ENCODE measurements around the gene MDM2. TPM values are rescaled to one million over a fixed set of nuclear protein-coding genes. Genes with fewer than 3 reads are reported as not detected.

MDM2 gene
- total and polyA plus RNA-seq, 2 donors (not counting 1 experiment from before 2014, with no cell fraction given): 46.6 to 240 TPM

DNA sequence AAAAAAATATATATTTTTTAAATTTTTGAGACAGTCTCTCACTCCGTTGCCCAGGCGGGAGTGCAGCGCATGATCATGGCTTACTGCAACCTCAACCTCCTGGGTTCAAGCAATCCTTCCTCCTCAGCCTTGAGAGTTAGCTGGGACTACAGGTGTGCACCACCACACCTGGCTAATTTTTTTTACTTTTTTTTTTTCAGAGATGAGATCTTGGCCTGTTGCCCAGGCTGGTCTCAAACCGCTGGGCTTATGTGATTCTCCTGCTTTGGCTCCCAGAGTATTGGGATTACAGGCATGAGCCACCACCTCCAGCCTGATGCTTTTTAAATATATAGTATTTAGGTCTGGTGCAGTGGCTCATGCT, 24.5 kb downstream of the MDM2 start:
- Histone ChIP-seq H3K27me3 (ENCODE audit: control insufficient read depth, insufficient read depth, low read length) (no peaks in the 10 kb centered on the region), H3K27ac (ENCODE audit: insufficient read depth, low read length) (no peak overlapping the region), H4K20me1 (ENCODE audit: control insufficient read depth, extremely low read depth, insufficient read depth, low read length) (no peaks in the 10 kb centered on the region), H3K9ac (ENCODE audit: insufficient read depth, low read length) (no peak overlapping the region), H3K4me2 (ENCODE audit: extremely low read depth, insufficient read depth, low read length) (no peak overlapping the region), H3K4me1 (ENCODE audit: control insufficient read depth, extremely low read depth, insufficient read depth, low read length) (no peaks in the 10 kb centered on the region), H3K4me3 (replicated peaks in 1 of 4; ENCODE audit: control extremely low read depth in 1 of 4, insufficient read depth in 1 of 4, low read depth in 3 of 4, low read length in 4 of 4) (no peak overlapping the region), H3K9me3 (ENCODE audit: control insufficient read depth, insufficient read depth, low read depth, low read length) (no peaks in the 10 kb centered on the region), H2AFZ (ENCODE audit: low read length) (no peak overlapping the region), H3K79me2 (ENCODE audit: control insufficient read depth, insufficient read depth, low read length) (peaks cover 8% of the 10 kb centered on the region), H3K36me3 (ENCODE audit: control insufficient read depth, insufficient read depth, low read length) (peaks cover 12% of the 10 kb centered on the region)
- no peak for TF ChIP-seq EZH2 (IDR thresholded peaks at IDR 0.05; ENCODE audit: low read length, missing control alignments)
- TF ChIP-seq, protein P1, sequence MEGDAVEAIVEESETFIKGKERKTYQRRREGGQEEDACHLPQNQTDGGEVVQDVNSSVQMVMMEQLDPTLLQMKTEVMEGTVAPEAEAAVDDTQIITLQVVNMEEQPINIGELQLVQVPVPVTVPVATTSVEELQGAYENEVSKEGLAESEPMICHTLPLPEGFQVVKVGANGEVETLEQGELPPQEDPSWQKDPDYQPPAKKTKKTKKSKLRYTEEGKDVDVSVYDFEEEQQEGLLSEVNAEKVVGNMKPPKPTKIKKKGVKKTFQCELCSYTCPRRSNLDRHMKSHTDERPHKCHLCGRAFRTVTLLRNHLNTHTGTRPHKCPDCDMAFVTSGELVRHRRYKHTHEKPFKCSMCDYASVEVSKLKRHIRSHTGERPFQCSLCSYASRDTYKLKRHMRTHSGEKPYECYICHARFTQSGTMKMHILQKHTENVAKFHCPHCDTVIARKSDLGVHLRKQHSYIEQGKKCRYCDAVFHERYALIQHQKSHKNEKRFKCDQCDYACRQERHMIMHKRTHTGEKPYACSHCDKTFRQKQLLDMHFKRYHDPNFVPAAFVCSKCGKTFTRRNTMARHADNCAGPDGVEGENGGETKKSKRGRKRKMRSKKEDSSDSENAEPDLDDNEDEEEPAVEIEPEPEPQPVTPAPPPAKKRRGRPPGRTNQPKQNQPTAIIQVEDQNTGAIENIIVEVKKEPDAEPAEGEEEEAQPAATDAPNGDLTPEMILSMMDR (conservative IDR thresholded peaks at IDR 0.05 in 1 of 2, IDR thresholded peaks at IDR 0.05 in 1 of 2; ENCODE audit: low read depth in 1 of 2, low read length in 2 of 2): no peak
- no peak for DNase-seq (ENCODE audit: low read depth in 2 of 2)

DNA sequence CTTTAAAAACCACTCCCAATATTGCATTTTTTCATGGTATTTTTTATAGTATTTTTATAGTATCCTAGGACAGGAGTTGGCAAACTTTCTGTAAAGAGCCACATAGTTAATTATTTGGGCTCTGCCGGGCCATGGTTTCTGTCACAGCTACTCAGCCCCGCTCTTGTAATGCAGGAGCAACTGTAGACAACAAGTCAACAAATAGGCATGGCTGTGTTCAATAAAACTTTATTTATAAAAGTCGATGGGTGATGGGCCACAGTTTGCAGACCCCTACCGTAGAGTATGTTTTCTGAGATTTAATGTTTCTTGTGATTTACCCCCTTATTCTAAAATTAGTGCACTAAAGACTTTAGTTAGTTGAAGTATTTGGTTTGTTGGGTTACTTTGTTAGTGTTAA, 25.5 kb downstream of the MDM2 start:
- no peak for TF ChIP-seq EZH2 (IDR thresholded peaks at IDR 0.05; ENCODE audit: low read length, missing control alignments)
- TF ChIP-seq, protein P1 (conservative IDR thresholded peaks at IDR 0.05 in 1 of 2, IDR thresholded peaks at IDR 0.05 in 1 of 2; ENCODE audit: low read depth in 1 of 2, low read length in 2 of 2): no peak
- Histone ChIP-seq H3K9me3 (ENCODE audit: control insufficient read depth, insufficient read depth, low read depth, low read length) (no peaks in the 10 kb centered on the region), H2AFZ (ENCODE audit: low read length) (no peak overlapping the region), H3K9ac (ENCODE audit: insufficient read depth, low read length) (no peak overlapping the region), H3K27ac (ENCODE audit: insufficient read depth, low read length) (no peak overlapping the region), H3K27me3 (ENCODE audit: control insufficient read depth, insufficient read depth, low read length) (no peaks in the 10 kb centered on the region), H3K4me1 (ENCODE audit: control insufficient read depth, extremely low read depth, insufficient read depth, low read length) (no peaks in the 10 kb centered on the region), H4K20me1 (ENCODE audit: control insufficient read depth, extremely low read depth, insufficient read depth, low read length) (no peaks in the 10 kb centered on the region), H3K36me3 (ENCODE audit: control insufficient read depth, insufficient read depth, low read length) (peaks cover 17% of the 10 kb centered on the region), H3K4me3 (replicated peaks in 1 of 4; ENCODE audit: control extremely low read depth in 1 of 4, insufficient read depth in 1 of 4, low read depth in 3 of 4, low read length in 4 of 4) (no peak overlapping the region), H3K4me2 (ENCODE audit: extremely low read depth, insufficient read depth, low read length) (no peak overlapping the region), H3K79me2 (ENCODE audit: control insufficient read depth, insufficient read depth, low read length) (peaks cover 8% of the 10 kb centered on the region)
- no peak for DNase-seq (ENCODE audit: low read depth in 2 of 2)

DNA sequence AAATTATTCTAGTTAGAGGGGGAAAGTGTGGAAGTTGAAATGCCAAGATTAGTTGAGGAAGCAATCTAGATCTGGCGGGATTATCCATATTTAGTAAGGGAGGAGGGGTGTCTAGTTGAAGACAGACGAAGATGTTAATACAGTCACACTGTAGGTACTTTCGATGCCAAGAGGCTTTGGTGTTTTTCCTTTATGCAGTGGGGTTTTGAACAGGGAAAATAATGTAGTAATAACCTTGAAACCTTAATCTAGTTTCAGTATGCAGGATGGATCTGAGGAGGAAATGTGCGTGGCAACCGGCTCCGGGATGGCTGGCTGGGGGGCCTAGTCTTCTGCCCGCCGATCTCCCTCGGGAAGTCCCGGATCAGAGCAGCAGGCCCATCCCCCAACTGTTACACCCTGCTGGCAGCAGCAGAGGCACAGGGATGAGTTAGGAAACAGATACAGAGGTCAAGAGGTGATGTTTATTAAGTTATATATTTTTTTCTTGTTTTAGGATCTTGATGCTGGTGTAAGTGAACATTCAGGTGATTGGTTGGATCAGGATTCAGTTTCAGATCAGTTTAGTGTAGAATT, 27.4 kb downstream of the MDM2 start:
- H3K9ac ChIP-seq (ENCODE audit: insufficient read depth, low read length): no peak overlapping the region
- peaks cover 18% of the 10 kb centered on the region for H3K36me3 ChIP-seq (ENCODE audit: control insufficient read depth, insufficient read depth, low read length)
- TF ChIP-seq, protein P1 (conservative IDR thresholded peaks at IDR 0.05 in 1 of 2, IDR thresholded peaks at IDR 0.05 in 1 of 2; ENCODE audit: low read depth in 1 of 2, low read length in 2 of 2): no peak
- TF ChIP-seq EZH2 (IDR thresholded peaks at IDR 0.05; ENCODE audit: low read length, missing control alignments): no peak
- no peak overlapping the region for H3K27ac ChIP-seq (ENCODE audit: insufficient read depth, low read length)
- DNase-seq (ENCODE audit: low read depth in 2 of 2): no peak
- H2AFZ ChIP-seq (ENCODE audit: low read length): no peak overlapping the region
- peak overlapping the region; percentile 5 for H3K4me2 ChIP-seq (ENCODE audit: extremely low read depth, insufficient read depth, low read length)
- peaks cover 6% of the 10 kb centered on the region for H3K79me2 ChIP-seq (ENCODE audit: control insufficient read depth, insufficient read depth, low read length)
- H4K20me1 ChIP-seq (ENCODE audit: control insufficient read depth, extremely low read depth, insufficient read depth, low read length): no peaks in the 10 kb centered on the region
- no peaks in the 10 kb centered on the region for H3K9me3 ChIP-seq (ENCODE audit: control insufficient read depth, insufficient read depth, low read depth, low read length)
- no peaks in the 10 kb centered on the region for H3K4me1 ChIP-seq (ENCODE audit: control insufficient read depth, extremely low read depth, insufficient read depth, low read length)
- no peaks in the 10 kb centered on the region for H3K27me3 ChIP-seq (ENCODE audit: control insufficient read depth, insufficient read depth, low read length)
- no peak overlapping the region for H3K4me3 ChIP-seq (replicated peaks in 1 of 4; ENCODE audit: control extremely low read depth in 1 of 4, insufficient read depth in 1 of 4, low read depth in 3 of 4, low read length in 4 of 4)
